NCI-H128 (cell line): Measurements from ENCODE around the gene FMNL2.

Experiments used
- DNase-seq: peaks from one replicate; lab custom pipeline; 2025; ENCODE audit not compliant: unreplicated experiment; lab: John Stamatoyannopoulos, UW

The FMNL2 gene

DNA sequence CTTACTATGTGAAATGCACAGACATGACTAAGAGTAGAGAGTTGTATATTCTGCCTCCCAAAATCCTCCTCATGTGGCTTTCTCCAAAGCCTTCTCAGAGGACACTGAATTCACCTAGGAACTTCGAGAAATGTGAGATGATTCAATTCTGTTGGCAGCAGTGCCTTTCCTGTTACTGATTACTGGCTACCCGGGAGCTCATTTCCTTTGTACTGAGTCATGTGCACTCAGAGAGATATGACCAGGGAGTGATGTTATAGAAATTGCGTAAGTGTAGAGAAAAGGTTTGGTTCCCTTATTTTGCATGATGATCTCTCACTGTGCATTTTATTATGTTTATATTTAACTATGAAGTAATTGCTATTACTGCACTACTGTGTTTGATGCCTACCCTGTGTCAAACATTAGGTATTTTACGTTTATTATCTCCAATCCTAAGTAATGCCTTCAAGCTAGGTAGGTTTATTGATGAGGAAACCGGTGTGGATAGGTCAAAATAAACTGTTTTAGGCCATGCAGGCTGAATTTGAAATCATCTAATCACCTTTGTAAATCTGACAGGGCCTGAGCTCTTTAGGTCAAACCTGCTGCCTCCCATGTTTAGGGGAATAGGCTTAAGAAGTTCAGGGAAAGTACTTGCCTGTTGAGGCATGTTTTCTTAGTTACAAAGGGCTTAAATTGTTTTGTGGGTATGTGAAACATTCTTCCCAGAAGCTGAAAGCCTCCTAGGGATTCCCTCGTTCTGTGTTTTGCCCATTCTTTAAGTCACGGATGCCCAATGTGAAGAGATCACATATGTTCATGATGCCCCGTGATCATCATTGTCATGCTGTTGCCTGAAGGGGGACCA, 86.8 kb downstream of the FMNL2 start:
- no peak for DNase-seq

DNA sequence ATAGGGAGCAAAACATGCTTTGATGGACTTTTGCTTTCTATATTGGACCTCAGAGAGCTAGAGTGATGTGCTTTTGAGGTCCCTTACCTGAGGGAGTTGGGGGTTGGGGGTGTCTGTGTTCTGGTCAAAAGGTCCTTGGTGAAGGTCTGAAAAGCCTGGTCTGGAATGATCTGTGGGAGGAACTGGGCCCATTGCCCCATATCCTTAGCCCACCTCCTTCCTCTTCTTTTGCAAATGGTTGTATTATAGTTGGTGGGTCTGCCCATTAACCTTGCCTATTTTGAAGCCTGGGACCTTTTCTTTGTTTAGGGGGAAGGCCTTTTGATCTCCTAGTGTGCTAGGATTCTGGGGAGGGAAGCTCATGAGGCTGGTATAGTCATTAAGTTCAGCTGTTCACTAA, 88.7 kb downstream of the FMNL2 start:
- no peak for DNase-seq

DNA sequence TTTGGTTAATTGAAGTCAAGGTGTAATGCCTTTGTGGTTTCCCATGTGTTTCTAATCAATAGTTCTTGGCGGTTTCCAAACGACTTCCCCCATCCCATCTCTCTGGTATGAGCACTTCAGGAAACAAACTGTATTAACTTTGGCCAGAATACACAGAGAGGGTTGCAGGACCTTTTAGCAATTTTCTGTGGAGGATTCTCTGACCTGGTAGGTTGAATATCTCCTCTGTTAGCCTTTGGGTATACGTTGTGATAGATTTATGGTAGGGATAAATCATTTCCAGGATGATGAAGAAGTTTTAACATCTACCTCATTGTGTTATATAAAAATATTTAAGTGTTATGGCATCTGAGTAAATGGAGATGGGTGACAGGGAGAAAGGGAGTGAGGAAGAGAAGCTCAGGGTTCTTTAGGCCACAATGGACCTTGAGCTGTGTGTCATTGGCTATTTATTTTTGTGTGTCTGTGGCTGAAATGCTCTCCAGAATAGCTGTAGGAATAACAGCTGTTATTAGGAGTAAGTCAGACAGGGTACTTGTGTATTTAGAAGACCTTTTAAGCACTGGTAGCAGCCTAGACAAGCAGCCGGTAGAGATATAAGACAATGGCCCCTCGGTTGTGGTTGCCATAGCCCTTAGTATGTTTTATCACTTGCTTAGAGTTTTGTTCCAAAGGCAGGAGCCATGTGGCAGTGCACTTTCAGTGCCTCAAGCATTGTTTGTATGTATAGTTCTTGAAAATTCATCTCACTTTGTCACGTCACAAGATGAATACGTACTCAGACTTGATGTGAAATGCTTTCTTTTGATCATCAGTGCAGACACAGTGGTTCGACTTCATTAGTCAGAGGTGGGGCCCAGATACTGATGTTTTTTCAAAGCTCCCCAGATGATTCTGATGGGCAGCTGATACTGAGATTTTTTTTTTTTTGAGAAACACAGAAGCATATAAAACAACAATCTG, 91.1 kb downstream of the FMNL2 start:
- no peak for DNase-seq

DNA sequence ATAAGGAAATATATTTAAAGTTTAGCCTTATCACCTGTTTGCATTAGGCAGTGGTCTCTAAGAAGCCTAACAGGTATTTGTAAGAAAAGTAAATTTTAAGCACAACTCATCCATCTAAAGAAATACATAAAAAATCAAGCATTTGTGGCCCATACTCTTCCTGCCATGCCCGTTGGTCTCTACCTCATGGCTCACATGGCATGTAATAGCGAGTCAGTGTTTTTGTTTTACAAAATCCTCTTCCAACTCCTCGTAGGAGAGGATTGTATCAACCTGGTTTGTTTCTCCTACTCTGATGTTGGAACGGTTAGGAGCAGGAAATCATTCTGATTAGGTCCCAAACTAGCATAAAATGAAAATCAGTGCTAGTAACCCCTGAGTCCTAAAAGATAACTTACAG, 91.8 kb downstream of the FMNL2 start:
- no peak for DNase-seq

DNA sequence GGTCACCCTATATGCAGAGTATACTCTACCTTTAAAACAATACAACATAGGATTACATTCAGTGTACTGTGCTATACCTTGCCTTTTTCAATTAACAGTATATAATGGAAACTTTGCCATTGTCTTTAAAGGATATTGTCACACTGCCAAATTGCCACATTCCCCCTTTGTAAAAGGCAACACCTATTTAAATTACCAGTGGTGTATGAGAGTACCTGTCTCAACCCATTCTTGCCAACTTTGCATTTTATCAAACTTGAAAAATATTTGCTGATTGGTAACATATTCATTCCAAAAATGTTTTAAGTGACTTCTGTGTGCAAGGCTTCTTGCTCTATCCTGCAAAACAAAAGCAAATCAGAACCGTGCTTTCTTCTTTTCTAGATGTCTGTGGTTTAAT, 92.9 kb downstream of the FMNL2 start:
- no peak for DNase-seq

DNA sequence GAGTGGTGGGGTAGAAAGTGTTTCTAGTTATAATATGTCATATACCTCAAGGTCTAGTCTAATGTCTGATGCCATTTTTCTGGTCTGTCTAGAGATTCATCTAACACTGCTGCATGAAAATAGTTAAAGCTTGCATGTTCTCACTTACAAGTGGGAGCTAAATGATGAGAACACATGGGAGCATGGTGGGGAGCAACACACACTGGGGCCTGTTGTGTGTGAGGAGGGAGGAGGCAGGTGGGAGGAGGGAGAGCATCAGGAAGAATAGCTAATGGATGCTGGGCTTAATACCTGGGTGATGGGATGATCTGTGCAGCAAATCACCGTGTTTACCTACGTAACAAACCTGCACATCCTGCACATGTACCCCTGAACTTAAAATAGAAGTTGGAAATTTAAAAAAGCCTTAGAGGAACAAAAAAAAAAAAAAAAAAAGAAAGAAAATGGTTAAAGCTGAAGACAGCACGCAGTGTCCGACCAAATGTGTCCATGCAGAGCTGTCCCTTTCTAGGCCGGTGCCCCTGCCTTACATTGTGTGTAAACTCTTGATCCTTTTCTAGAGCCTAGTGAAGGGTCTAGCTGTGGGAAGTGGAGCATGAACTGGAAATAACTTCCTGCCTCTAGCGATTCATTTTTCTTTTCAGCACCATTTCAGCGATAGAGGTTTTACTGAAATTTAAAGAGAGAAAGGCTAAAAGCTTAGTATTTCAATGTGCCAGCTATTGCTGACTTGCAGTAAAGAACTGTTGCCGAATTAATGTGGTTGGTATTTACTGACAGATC, 94.0 kb downstream of the FMNL2 start:
- DNase-seq = no peak

DNA sequence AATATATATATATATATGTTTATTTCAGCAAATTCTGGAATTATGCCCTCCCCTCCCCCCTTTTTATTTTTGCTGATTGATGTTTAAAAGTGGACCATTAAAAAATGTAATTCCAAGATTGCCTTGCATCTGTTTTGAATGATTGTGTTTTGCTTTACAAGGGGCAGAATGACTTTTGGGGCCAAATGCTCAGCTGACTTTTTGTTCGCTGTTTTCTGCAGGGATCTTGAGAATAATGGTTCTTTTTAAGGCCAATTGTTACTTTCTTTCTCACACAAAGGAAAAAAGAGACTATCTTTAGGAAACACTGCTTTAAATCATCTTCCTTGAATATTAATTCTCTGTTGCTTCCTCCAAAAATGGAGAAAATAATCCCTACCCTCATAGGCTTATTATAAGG, 95.9 kb downstream of the FMNL2 start:
- no peak for DNase-seq

DNA sequence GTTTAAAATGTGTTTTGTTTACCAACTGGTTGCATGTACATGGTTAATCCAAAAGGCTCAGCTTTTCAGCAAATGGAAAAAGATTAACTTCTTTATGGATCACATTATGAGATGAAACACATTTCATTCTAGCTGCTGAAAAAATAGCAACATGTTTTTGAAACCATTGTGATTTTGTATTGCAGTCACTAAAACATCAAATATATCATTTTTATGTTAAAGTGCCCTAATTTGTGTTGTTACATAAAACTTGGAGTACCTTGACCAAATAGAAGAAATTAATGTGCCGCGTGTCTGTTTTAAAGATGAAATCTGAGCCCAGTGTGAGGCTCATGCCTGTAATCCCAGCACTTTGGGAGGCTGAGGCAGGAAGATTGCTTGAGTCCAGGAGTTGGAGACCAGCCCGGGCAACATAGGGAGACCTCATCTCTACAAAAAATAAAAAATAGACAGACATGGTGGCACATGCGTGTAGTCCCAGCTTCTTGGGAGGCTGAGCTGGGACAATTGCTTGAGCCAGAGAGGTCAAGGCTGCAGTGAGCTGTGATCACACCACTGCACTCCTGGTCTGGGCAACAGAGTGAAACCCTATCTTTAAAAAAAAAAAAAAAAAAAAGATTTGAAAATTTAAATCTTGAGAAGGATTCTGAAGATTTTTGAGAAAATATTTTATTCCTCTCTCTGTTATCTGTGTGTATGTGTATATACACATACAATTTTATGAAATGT, 96.6 kb downstream of the FMNL2 start:
- no peak for DNase-seq

DNA sequence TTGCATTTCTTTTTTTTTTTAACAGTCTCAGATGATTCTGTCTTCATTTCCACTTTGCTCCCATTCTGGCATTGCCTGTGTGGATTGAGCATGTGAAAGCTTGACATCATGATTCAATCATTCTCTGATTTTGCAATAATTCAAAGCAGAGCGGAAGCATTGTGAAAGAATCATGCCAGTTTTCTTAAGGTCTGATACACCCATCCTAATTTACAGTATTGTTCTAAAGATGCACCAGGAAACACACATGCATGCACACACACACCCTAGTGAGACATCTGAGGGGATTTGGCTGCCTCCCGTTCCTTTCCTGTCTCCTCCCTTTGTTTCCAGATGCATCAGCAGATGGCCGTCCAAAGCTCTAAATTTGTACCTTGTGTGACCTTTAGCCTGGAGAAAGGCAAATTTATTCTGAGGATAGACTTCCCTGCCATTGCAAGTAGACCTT, 97.3 kb downstream of the FMNL2 start:
- no peak for DNase-seq

DNA sequence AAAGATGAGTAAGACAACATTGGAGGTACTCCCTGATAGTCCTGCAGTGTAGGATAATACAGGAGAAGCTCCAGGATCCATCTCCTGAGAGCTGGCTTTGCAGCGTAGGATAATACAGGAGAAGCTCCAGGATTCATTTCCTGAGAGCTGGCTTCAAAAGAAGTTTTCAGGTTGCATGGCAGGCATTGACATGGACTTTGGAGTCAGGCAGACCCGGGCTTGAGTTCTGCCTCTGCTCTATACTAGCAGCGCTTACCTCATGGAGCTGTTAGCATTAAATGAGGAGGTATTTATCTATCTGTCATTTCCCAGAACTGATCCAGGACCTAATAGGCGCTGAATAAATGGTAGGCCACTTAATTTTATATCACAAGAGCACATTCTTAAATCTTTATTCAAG, 97.8 kb downstream of the FMNL2 start:
- no peak for DNase-seq

DNA sequence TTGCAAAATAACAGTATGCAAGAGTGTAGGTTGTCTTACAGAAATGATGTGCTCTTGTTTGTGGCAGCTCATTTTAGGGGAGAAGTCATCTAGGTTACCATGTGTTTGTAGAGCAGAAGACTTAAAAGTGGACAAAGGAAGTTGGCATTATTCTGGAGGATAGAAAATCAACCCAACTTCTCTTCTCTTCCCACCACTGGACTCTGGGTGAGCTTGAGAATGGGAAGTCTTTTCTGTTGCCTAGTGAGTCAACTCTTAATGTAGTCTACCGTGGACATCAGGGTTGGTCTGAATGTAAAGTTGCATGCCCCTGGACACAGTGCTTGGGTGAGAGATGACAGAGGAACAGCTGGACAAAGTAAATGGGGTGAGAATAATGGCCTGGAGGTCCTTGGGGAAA, 98.3 kb downstream of the FMNL2 start:
- no peak for DNase-seq

DNA sequence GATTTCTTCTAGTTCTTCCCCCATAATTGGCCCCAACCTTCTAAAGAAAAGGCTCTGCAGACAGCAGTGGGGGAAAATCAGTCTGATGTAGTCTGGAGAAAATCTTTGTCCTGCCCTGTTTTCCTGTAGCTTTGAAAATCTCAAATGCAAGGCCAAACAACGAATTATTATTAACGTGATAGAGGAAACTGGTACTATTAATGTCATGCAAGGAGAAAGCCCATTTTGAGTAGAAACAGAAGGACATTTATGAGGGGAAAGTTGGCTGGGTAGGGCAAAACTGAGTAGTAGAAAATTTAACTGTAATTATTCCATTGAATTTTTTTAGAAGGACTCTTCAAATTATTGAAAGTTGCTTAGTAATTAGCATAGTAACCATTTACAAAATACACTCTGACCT, 98.8 kb downstream of the FMNL2 start:
- DNase-seq = no peak

DNA sequence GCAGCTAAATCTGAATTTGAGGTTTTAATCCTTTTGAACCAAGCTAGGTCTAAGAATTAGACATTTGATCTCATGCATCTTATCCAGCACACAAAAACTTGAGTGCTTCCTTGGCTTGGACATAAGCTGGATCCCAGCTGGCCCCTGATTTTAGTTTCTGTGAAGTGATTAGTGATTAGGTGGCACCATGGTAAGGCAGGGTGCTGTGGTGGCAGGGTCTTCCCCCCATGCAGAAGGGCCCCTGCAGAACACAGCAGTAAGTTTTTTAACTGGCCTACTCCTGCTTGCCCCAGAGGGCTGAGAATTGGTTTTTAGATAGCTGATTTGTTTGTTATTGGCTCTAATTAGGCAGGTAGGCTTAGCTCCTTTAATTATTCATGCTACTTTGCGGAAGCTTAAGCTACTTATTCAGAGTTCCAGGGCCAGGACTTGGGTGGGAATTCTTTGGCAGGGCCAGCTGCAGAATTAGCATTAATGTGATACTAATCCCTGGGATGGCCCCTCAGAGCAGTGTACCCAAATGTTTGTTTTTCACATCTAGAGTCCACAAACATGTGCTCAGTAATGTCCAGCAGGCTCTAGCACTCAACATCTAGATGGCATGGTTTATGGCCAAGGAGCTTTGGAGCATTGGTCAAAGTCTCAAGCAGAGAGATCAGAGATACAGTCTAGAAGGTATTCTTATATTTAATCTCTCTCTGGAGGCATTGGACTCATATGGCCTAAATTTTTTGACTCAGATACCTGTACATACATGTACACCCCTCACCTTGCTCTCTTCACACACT, 99.6 kb downstream of the FMNL2 start:
- DNase-seq = no peak

DNA sequence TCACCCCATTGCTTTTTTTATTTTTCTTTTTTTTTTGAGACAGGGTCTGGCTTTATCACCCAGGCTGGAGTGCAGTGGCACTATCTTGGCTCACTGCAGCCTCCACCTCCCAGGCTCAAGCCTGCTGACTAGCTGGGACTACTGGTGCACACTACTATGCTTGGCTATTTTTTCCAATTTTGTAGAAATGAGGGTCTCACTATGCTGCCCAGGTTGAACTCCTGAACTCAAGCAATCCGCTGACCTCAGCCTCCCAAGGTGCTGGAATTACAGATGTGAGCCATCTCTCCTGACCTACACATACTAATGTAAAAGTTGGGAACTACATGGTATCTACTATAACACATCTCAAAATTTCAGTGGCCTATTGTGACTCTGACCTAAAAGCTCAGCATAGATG, 101.2 kb downstream of the FMNL2 start:
- no peak for DNase-seq

DNA sequence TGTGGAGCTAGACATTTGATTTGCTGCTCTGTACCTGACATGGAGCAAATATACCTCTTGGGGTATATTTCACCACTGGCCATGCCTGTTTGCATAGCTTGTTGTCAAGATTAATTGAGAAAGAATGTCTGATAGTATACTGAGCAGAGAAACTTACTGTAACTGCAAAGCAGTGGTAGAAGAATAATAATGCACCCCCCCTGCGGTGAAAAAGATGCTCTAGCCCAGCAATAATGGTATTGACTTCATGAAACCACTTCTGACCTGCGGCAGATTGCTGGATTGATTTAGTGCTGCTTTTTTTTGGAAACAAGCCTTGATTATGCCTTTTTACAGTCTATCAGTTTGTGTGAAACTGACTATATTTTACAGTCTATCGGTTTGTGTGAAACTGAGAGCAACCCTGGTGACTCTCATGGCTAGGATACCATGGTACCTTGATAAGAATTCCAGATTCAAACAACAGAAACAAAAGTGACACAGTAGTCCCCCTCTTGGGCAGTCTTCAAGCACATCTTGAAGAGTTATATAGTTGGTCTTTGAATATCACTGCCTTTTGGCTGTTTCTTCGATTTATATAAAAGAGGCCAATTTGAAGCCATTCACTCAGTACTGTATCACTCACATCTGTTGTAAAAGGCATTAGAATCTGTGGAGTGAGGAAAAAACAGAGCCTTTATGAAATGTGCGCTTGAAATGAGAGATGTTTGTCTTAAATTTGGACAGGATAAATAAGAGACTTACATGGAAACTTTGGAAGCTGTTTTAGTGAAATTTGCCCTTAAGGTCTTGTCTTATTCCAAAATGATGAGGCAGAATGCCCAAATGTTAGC, 102.5 kb downstream of the FMNL2 start:
- no peak for DNase-seq

DNA sequence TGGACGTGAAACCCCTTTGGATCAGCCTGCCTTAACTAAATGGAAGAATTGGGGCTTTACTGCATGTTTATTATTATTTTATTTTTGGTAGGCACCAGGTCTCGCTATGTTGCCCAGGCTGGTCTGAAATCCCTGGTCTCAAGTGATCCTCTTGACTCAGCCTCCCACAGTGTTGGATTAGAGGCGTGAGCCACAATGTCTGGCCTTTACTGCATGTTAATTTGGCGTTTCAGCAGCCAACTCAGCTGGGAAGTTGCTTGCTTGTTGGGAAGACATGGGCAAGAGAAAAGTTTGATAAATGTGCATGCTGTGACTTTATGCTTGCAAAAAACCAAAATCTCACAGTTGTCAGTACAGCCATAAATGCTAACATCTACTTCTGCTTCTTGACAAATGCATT, 105.1 kb downstream of the FMNL2 start:
- no peak for DNase-seq

DNA sequence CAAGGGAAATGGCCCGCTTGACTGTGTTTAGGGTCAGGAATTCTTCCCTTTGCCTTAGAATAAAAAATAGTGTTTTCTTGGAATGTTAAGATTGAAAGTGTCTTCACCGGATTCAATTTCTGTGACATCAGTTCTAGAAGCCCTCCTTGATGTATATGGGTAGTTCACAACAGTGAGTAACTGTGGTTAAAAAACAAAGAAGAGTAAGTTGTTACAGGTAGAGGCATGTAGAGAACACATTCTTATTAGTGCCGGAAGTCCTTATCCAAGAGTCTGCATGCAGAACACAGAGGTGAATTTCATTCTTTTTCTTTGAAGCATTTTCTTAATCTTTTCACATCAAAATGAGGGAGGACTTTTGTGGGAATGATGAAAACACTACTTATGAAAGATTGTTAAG, 105.5 kb downstream of the FMNL2 start:
- DNase-seq = no peak

DNA sequence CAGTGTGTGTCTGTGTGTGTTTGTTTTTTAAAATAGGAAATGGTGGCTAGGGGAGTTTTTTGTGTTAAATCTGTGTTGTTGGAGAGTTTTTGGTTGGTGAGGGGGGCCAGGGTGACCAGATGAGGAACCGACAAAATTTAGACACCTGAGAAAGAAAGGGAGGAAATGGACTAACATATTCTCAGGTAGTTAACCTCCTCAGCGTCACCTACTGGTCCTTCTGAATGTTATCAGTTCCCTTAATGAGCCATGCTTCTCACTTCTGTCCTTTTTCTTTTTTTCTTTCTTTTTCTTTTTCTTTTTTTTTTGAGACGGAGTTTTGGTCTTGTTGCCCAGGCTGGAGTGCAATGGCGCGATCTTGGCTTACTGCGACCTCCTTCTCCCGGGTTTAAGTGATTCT, 107.0 kb downstream of the FMNL2 start:
- no peak for DNase-seq

DNA sequence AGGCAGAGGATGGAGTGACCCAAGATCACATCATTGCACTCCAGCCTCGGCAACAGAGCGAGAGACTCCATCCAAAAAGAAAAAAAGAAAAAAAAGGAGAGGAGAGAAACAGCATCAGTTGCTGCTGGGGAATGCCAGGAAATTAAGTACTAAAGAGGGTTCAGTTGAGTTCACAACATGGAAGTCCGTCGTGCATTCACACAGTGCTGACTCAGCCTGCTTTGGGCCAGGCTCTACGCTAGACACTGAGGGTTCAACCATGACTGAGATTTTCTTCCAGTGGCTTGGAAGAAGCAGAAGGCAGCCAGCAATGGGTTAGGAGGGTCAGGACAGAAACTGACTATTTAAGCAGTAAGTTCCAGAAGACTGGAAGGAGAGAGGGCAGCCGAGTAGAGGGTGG, 108.8 kb downstream of the FMNL2 start:
- no peak for DNase-seq
